WTC11 (cell line): ENCODE results near the gene ZNF417. TPM values are rescaled to one million over a fixed set of nuclear protein-coding genes. Genes with fewer than 3 reads are reported as not detected.
"Not testable (repeated sequence)": the region's sequence is repeated elsewhere in the genome, so short reads cannot be mapped to it uniquely, and the experiment has no call there.

ENCODE experiments used
- ATAC-seq: fragments of 200-7000 bp; cut with Tn5 transposase; 2 replicates; pipeline ENCODE4 v1.10.0; 2021; ENCODE audit warnings: mild to moderate bottlenecking, moderate library complexity
- CTCF ChIA-PET: fragments of 300-600 bp; sonication (Branson Sonifier 250); formaldehyde crosslinking; loops from one replicate; lab custom pipeline; 2021; ENCODE audit warnings: antibody characterized with exemption; lab: Charles Lee
- POLR2A ChIA-PET: fragments of 350-600 bp; sonication (Branson Sonifier 250); formaldehyde crosslinking; loops from one replicate; lab custom pipeline; 2021; ENCODE audit warnings: antibody characterized with exemption; lab: Charles Lee
- DNase-seq: peaks from one replicate; pipeline ENCODE4 v3.0.0; 2021; ENCODE audit warnings: low spot score
- H3K27ac Mint-ChIP-seq: 2 replicates; pipeline ENCODE4 v1.8.0; 2021; ENCODE audit warnings: mixed read lengths
- H3K27me3 Mint-ChIP-seq: 2 replicates; pipeline ENCODE4 v1.8.0; 2021; ENCODE audit warnings: low read depth, mild to moderate bottlenecking, moderate library complexity, mixed read lengths
- H3K36me3 Mint-ChIP-seq: 2 replicates; pipeline ENCODE4 v1.8.0; 2021; ENCODE audit warnings: mixed read lengths
- H3K4me1 Mint-ChIP-seq: 2 replicates; pipeline ENCODE4 v1.8.0; 2022; ENCODE audit warnings: mixed read lengths
- H3K4me3 Mint-ChIP-seq: 2 replicates; pipeline ENCODE4 v1.8.0; 2021; ENCODE audit warnings: mild to moderate bottlenecking, moderate library complexity, mixed read lengths
- H3K9me3 Mint-ChIP-seq: 2 replicates; pipeline ENCODE4 v1.8.0; 2021; ENCODE audit warnings: mixed read lengths
- CBFB ChIP-seq: sonication (generic); formaldehyde crosslinking; IDR thresholded peaks from 2 replicates; pipeline ENCODE4 v1.8.1; 2022; ENCODE audit warnings: mild to moderate bottlenecking, low read depth, missing genetic modification reagents
- IRF1 ChIP-seq: sonication (generic); formaldehyde crosslinking; IDR thresholded peaks from 2 replicates; pipeline ENCODE4 v1.8.0; 2023; ENCODE audit warnings: missing genetic modification reagents
- ZNF138 ChIP-seq: sonication (generic); formaldehyde crosslinking; conservative IDR thresholded peaks from 2 replicates; pipeline ENCODE4 v1.8.1; 2022; ENCODE audit warnings: mild to moderate bottlenecking, moderate library complexity, missing genetic modification reagents
- ZNF425 ChIP-seq: fragments of 250-450 bp; sonication (Bioruptor Pico); conservative IDR thresholded peaks from 2 replicates; pipeline ENCODE4 v1.9.0; 2021; ENCODE audit warnings: mild to moderate bottlenecking
- total RNA-seq: library from RNA; stranded (reverse); gene quantifications from 3 replicates; pipeline ENCODE4 v1.2.3, GENCODE V29; 2021

ZNF417 gene
- total RNA-seq, 1 experiment from 2014 or later: 22.6 TPM

- POLR2A ChIA-PET: interaction anchor here (0.7 kb wide), 1 partner anchor 19 kb away, joined by 4 read pairs; the partner anchor contains the start of gene ZNF814
- no peak for TF ChIP-seq ZNF138 (CRISPR knock-in tag)
- TF ChIP-seq CBFB (CRISPR knock-in tag): no peak
- TF ChIP-seq IRF1 (CRISPR knock-in tag): no peak
- no peak overlapping the region; the same call in 1 of the 2 replicates for H3K27ac Mint-ChIP-seq
- peaks cover 86% of the 10 kb centered on the region for H3K36me3 Mint-ChIP-seq
- ATAC-seq (no peak), DNase-seq (no peak)
- no peaks in the 10 kb centered on the region for H3K4me1 Mint-ChIP-seq
- CTCF ChIA-PET: no interaction called here
- peaks cover 40% of the 10 kb centered on the region for H3K9me3 Mint-ChIP-seq
- H3K27me3 Mint-ChIP-seq: 0 out of 2 replicates have a peak, but pooled peaks cover 4% of the 10 kb centered on the region
- no peak overlapping the region for H3K4me3 Mint-ChIP-seq
These were observed 46.2 kb downstream of the ZNF417 start for GRCh38 chr19:57870225-57870624.

- POLR2A ChIA-PET: interaction anchor here (0.7 kb wide), 1 partner anchor 19 kb away, joined by 4 read pairs; the partner anchor contains the start of gene ZNF814
- H3K4me3 Mint-ChIP-seq, H3K4me1 Mint-ChIP-seq, H3K27me3 Mint-ChIP-seq, ATAC-seq, CTCF ChIA-PET, DNase-seq: not testable (repeated sequence)
- H3K27ac Mint-ChIP-seq: peak overlapping the region; percentile 49; the same call in 1 of the 2 replicates
- peaks cover 86% of the 10 kb centered on the region for H3K36me3 Mint-ChIP-seq
- peaks cover 37% of the 10 kb centered on the region for H3K9me3 Mint-ChIP-seq
These were observed 46.7 kb downstream of the ZNF417 start for GRCh38 chr19:57869655-57870054.

DNA sequence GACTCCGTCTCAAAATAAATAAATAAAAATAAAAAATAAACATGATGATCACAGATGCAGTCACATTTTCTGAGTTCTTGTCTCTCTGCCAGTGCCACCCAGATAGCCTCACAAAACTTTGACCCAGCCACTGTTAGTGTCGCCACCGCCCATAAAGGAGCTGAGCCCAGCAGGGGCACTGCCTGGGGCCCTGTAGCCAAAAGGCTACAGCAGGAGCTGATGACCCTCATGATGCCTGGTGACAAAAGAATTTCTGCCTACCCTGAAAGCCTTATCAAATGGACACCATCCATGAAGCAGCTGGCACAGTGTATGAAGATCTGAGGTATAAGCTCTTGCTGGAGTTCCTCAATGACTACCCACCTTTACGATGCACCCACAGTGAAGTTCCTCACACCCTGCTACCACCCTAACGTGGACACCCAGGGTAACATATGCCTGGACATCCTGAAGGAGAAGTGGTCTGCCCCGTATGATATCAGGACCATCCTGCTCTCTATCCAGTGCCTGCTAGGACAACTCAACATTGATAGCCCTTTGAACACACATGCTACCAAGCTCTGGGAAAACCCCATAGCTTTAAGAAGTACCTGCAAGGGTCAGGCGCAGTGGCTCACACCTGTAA, 48.4 kb downstream of the ZNF417 start:
- no peak overlapping the region for H3K4me3 Mint-ChIP-seq
- POLR2A ChIA-PET: interaction anchor here (1.0 to 1.6 kb wide), 2 partner anchors 17 to 21 kb away, joined by 3 to 4 read pairs; partner anchors contain the start of gene ZNF814
- DNase-seq (no peak), ATAC-seq (no peak)
- CTCF ChIA-PET: interaction anchor here (1.3 kb wide), 1 partner anchor 21 kb away, joined by 4 read pairs; the partner anchor contains the start of gene ZNF814
- H3K27me3 Mint-ChIP-seq: no peaks in the 10 kb centered on the region
- peak overlapping the region; percentile 49 for H3K27ac Mint-ChIP-seq
- peaks cover 20% of the 10 kb centered on the region for H3K9me3 Mint-ChIP-seq
- no peaks in the 10 kb centered on the region for H3K4me1 Mint-ChIP-seq
- TF ChIP-seq ZNF425 (CRISPR knock-in tag) (no peak), ZNF138 (CRISPR knock-in tag) (no peak)
- TF ChIP-seq, all 79 proteins: peak for 0
- peaks cover 80% of the 10 kb centered on the region for H3K36me3 Mint-ChIP-seq

Other genes starting within 250 kb of the ZNF417 start
- gene ZSCAN4, start 247.7 kb downstream of the ZNF417 start, total RNA-seq: 0.09 to 0.13 TPM in 2 of 3 replicates, not detected in the other
- 30.2 to 32.4 TPM (median 31.3 TPM) in 3 replicates for gene ZNF551, start 234.6 kb downstream of the ZNF417 start, total RNA-seq
- gene ZNF154, start 207.4 kb downstream of the ZNF417 start, total RNA-seq: 20.0 to 22.0 TPM (median 21.4 TPM) in 3 replicates
- gene ZNF671, start 189.0 kb downstream of the ZNF417 start, total RNA-seq: 6.8 to 9.1 TPM (median 7.1 TPM) in 3 replicates
- 14.3 to 16.9 TPM (median 16.4 TPM) in 3 replicates for gene ZNF776, start 169.8 kb downstream of the ZNF417 start, total RNA-seq
- 13.6 to 16.4 TPM (median 15.4 TPM) in 3 replicates for gene ZNF586, start 146.9 kb downstream of the ZNF417 start, total RNA-seq
- gene ZNF552, start 101.7 kb downstream of the ZNF417 start, total RNA-seq: 9.0 to 13.1 TPM (median 9.3 TPM) in 3 replicates
- 39.9 to 43.2 TPM (median 41.7 TPM) in 3 replicates for gene ZNF587B, start 86.3 kb downstream of the ZNF417 start, total RNA-seq
- gene ZNF587, start 66.7 kb downstream of the ZNF417 start, total RNA-seq: 46.6 to 57.0 TPM (median 47.0 TPM) in 3 replicates
- gene ZNF814, start 27.6 kb downstream of the ZNF417 start, total RNA-seq: 60.7 to 80.8 TPM (median 77.8 TPM) in 3 replicates
- 19.6 to 21.1 TPM (median 20.8 TPM) in 3 replicates for gene ZNF418, start 18.8 kb upstream of the ZNF417 start, total RNA-seq
- gene ZNF256, start 31.1 kb upstream of the ZNF417 start, total RNA-seq: 15.1 to 17.9 TPM (median 15.9 TPM) in 3 replicates
- gene C19orf18, start 57.9 kb upstream of the ZNF417 start, total RNA-seq: 1.1 to 1.3 TPM (median 1.1 TPM) in 3 replicates
- 24.5 to 26.2 TPM (median 26.1 TPM) in 3 replicates for gene ZNF606, start 86.2 kb upstream of the ZNF417 start, total RNA-seq
- gene ZSCAN1, start 117.4 kb upstream of the ZNF417 start, total RNA-seq: 0.69 to 1.3 TPM (median 0.78 TPM) in 3 replicates
- gene ZNF135, start 142.7 kb upstream of the ZNF417 start, total RNA-seq: 5.6 to 8.0 TPM (median 7.2 TPM) in 3 replicates
- 55.9 to 65.5 TPM (median 64.8 TPM) in 3 replicates for gene ZSCAN18, start 181.6 kb upstream of the ZNF417 start, total RNA-seq
- 16.3 to 18.3 TPM (median 16.5 TPM) in 3 replicates for gene ZNF329, start 234.2 kb upstream of the ZNF417 start, total RNA-seq